ENCODE results near the gene JMJD4. TPM values are rescaled to one million over a fixed set of nuclear protein-coding genes. Genes with fewer than 3 reads are reported as not detected.

The JMJD4 gene
- total RNA-seq, 2 donors from 2014 or later = 19.4 to 21.8 TPM

GRCh38 chr1:227745568-227746265, 10.6 kb upstream of the JMJD4 start:
- Mint-ChIP-seq H3K4me1 (no peaks in the 10 kb centered on the region), H3K9me3 (no peaks in the 10 kb centered on the region), H3K27ac (no peak overlapping the region), H3K36me3 (ENCODE audit: low read depth) (peaks cover 8% of the 10 kb centered on the region), H3K27me3 (ENCODE audit: insufficient read depth) (no peaks in the 10 kb centered on the region), H3K4me3 (no peak overlapping the region)
- H3K4me3 ChIP-seq (ENCODE audit: low read length) = no peak overlapping the region
- no peak overlapping the region for H3K9ac ChIP-seq (ENCODE audit: extremely low read depth, low read length, poor library complexity, severe bottlenecking)
- WGBS, 2 experiments (ENCODE audit: insufficient coverage in 1 of 2, insufficient read length in 1 of 2) = 88 to 93% methylated on average over 4 to 12 of the region's 12 CpGs
- H3K4me1 ChIP-seq (ENCODE audit: control insufficient read depth, insufficient read depth, low read length) = no peaks in the 10 kb centered on the region
- no peak for TF ChIP-seq CTCF (conservative IDR thresholded peaks at IDR 0.05)
- no peaks in the 10 kb centered on the region for H3K27me3 ChIP-seq (ENCODE audit: control insufficient read depth, insufficient read depth, low read length, poor library complexity, severe bottlenecking)
- DNase-seq = no peak
- no peaks in the 10 kb centered on the region for H3K9me3 ChIP-seq (ENCODE audit: control insufficient read depth, low read length)
- H3K27ac ChIP-seq (ENCODE audit: low read depth, low read length) = peak overlapping the region; percentile 34
- peaks cover 11% of the 10 kb centered on the region for H3K36me3 ChIP-seq (ENCODE audit: control insufficient read depth, insufficient read depth, low read length)

DNA sequence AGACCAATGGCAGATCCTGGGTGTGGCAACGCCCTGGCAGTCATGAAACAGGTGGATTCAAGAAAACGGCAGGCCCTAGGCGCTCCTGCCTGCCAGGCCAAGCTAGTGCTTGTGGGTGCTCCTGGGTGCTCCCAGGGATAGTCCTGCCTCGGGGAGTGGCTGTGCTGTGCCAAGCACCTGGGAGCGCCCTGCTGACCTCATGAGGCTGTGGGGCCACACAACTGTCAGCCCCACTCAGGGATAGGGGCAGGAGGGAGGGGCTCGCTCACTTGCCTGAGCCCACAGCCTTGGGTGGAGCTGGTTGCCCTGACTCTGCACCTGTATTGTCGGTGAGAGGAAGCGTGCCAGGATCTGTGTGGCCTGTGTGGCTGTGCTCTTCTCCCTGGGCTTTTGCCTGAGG, 9.6 kb upstream of the JMJD4 start:
- TF ChIP-seq CTCF (conservative IDR thresholded peaks at IDR 0.05) = no peak
- H3K9me3 Mint-ChIP-seq = no peaks in the 10 kb centered on the region
- no peak overlapping the region for H3K27ac Mint-ChIP-seq

DNA sequence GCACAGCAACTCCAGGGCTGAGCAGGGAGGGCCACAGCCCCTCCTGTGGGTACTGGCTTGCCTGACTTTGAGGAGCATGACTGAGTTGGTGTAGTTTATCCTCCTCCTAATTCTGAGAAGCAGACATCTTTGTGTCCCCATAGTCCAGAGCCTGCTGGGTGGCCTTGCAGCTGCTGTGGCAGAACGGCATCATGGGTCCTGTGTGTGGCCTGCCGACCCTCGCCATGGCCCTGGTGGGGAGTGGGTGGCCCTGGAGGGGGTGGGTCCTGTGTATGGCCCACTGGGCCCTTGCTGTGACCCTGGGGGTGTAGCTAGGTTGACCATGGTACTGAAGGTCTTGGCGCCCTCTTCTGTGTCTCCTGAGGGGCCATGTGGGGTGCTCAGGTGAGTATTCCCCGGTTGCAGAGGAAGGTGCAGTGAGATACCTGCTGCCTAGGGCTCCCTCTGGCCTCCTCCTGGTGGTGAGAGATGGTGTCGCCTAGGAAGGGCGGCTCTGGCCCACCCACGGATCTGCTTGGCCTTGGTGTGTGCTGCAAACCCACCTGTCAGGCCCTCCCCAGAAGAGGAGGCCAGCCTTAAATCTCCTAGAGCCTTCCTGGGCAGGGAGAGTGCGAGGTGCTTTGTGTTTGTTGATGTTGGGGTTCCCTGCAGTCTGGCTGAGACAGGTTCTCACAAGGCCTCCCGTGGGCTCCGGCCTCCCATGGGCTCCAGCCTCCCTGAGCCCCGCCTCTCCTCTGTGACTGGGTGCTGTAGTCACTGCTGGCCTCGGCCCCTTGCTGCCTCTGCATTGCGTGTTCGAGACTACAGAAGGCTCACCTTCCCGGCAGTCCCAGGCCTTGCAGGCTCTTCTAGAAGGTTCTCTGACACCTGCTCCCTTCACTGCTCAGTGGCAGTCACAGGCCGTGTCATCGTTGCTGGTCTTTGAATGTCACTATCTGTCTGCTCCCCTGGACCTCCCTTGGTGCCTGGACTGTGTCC, 7.9 kb upstream of the JMJD4 start:
- H3K27ac Mint-ChIP-seq = no peak overlapping the region
- H3K9ac ChIP-seq (ENCODE audit: extremely low read depth, low read length, poor library complexity, severe bottlenecking) = no peak overlapping the region
- peak; percentile 62 for DNase-seq
- no peak overlapping the region for H3K4me3 ChIP-seq (ENCODE audit: low read length)
- no peaks in the 10 kb centered on the region for H3K36me3 ChIP-seq (ENCODE audit: control insufficient read depth, insufficient read depth, low read length)
- H3K27ac ChIP-seq (ENCODE audit: low read depth, low read length) = no peak overlapping the region
- H3K9me3 ChIP-seq (ENCODE audit: control insufficient read depth, low read length) = no peaks in the 10 kb centered on the region
- H3K4me1 ChIP-seq (ENCODE audit: control insufficient read depth, insufficient read depth, low read length) = no peaks in the 10 kb centered on the region
- TF ChIP-seq CTCF (conservative IDR thresholded peaks at IDR 0.05) = peak; percentile 58
- H3K27me3 ChIP-seq (ENCODE audit: control insufficient read depth, insufficient read depth, low read length, poor library complexity, severe bottlenecking) = no peaks in the 10 kb centered on the region
- H3K4me1 Mint-ChIP-seq = no peaks in the 10 kb centered on the region
- no peak overlapping the region for H3K4me3 Mint-ChIP-seq
- H3K27me3 Mint-ChIP-seq (ENCODE audit: insufficient read depth) = no peaks in the 10 kb centered on the region
- peaks cover 20% of the 10 kb centered on the region for H3K36me3 Mint-ChIP-seq (ENCODE audit: low read depth)
- WGBS, 2 experiments (ENCODE audit: insufficient coverage in 1 of 2, insufficient read length in 1 of 2) = 93% methylated on average over 7 to 18 of the region's 18 CpGs
- no peaks in the 10 kb centered on the region for H3K9me3 Mint-ChIP-seq

More for the DNA sequence above, 9.6 kb upstream of the JMJD4 start:
- Histone ChIP-seq H3K4me1 (ENCODE audit: control insufficient read depth, insufficient read depth, low read length) (no peaks in the 10 kb centered on the region), H3K36me3 (ENCODE audit: control insufficient read depth, insufficient read depth, low read length) (peaks cover 9% of the 10 kb centered on the region), H3K27ac (ENCODE audit: low read depth, low read length) (no peak overlapping the region), H3K27me3 (ENCODE audit: control insufficient read depth, insufficient read depth, low read length, poor library complexity, severe bottlenecking) (no peaks in the 10 kb centered on the region), H3K4me3 (ENCODE audit: low read length) (no peak overlapping the region), H3K9me3 (ENCODE audit: control insufficient read depth, low read length) (no peaks in the 10 kb centered on the region), H3K9ac (ENCODE audit: extremely low read depth, low read length, poor library complexity, severe bottlenecking) (no peak overlapping the region)
- no peak for DNase-seq
- 90 to 94% methylated on average over 4 to 8 of the region's 8 CpGs for WGBS, 2 experiments (ENCODE audit: insufficient coverage in 1 of 2, insufficient read length in 1 of 2)
- Mint-ChIP-seq H3K27me3 (ENCODE audit: insufficient read depth) (no peaks in the 10 kb centered on the region), H3K4me3 (no peak overlapping the region), H3K4me1 (no peaks in the 10 kb centered on the region), H3K36me3 (ENCODE audit: low read depth) (peaks cover 13% of the 10 kb centered on the region)

Measured in endodermal cell (in vitro differentiated cells).